Gastrocnemius medialis (tissue), 4 donors: ENCODE results near the gene DIPK1A. TPM values are rescaled to one million over a fixed set of nuclear protein-coding genes. Genes with fewer than 3 reads are reported as not detected.

Source experiments
- ATAC-seq, 2 donors: fragments of 150-250 bp; one replicate each; pipeline ENCODE4 v1.9.1; 2016
- DNase-seq, 2 donors: peaks; one replicate each; pipeline ENCODE4 v3.0.0-alpha.2; 2019
- H3K27ac ChIP-seq, 4 donors: fragments of 200-600 bp; sonication (generic); 1 replicate in 1 of 4; 2 replicates in 3 of 4; pipeline ENCODE4 v1.5.1; 2016 to 2018; ENCODE audit warnings: mild to moderate bottlenecking in 2 of 4, moderate library complexity in 1 of 4
- H3K27me3 ChIP-seq, 3 donors: fragments of 200-600 bp; sonication (generic) in 2 of 3; 1 replicate in 1 of 3; 2 replicates in 2 of 3; pipeline versions ENCODE4 v1.5.1 to v1.6.0; 2016 to 2019; ENCODE audit warnings: mild to moderate bottlenecking in 1 of 3, moderate library complexity in 1 of 3
- H3K36me3 ChIP-seq, 2 donors: fragments of 200-600 bp; sonication (generic) in 1 of 2; one replicate each; pipeline ENCODE4 v1.5.1; 2017 to 2018
- H3K4me1 ChIP-seq, 2 donors: fragments of 200-600 bp; sonication (generic) in 1 of 2; one replicate each; pipeline ENCODE4 v1.5.1; 2016 to 2017; ENCODE audit warnings: mild to moderate bottlenecking in 2 of 2
- H3K4me3 ChIP-seq, 4 donors: fragments of 200-600 bp; sonication (generic) in 3 of 4; 1 replicate in 1 of 4; 2 replicates in 3 of 4; pipeline ENCODE4 v1.5.1; 2016 to 2019; ENCODE audit warnings: mild to moderate bottlenecking in 2 of 4
- H3K9me3 ChIP-seq, 3 donors: fragments of 200-600 bp; sonication (generic) in 2 of 3; 1 replicate in 1 of 3; 2 replicates in 2 of 3; pipeline ENCODE4 v1.5.1; 2016 to 2019
- POLR2A ChIP-seq, 2 donors: fragments of 450-650 bp; IDR thresholded peaks; one replicate each; pipeline ENCODE4 v1.6.1; 2017; ENCODE audit warnings: antibody characterized with exemption in 2 of 2, mild to moderate bottlenecking in 2 of 2, moderate library complexity in 2 of 2
- in situ Hi-C, 4 donors: fragments of 200-750 bp; cut with MboI; loops; one replicate each; pipeline versions ENCODE4 v1.15.0 to v1.8.0; 2017; ENCODE audit warnings: low sequenced_read_pairs in 4 of 4
- intact Hi-C: fragments of 100-400 bp; cut with DNase I; formaldehyde crosslinking; loops from one replicate; pipeline ENCODE4 v1.15.1; 2023; ENCODE audit warnings: low total_unique reads
- total RNA-seq, 4 donors: library from RNA; depleted of rRNA; stranded (reverse); fragments of >200 nt; gene quantifications; one replicate each; pipeline versions ENCODE4 v1.1.0 to v1.2.3, GENCODE V29; 2016
- TF ChIP-seq, protein P1 (sequence below), 5 experiments: fragments of 450-650 bp in 3 of 5; fragments of 200-600 bp in 2 of 5; sonication (generic) in 2 of 5; IDR thresholded peaks in 4 of 5; conservative IDR thresholded peaks in 1 of 5; 1 replicate in 4 of 5; 2 replicates in 1 of 5; pipeline ENCODE4 v1.5.1; 2016 to 2019; ENCODE audit warnings: antibody characterized with exemption in 5 of 5, mild to moderate bottlenecking in 3 of 5, moderate library complexity in 3 of 5

Gene DIPK1A
- total RNA-seq, 4 donors from 2014 or later, result 3.3 to 9.2 (median 4.7) TPM

- Histone ChIP-seq H3K4me1 (peaks cover 7 to 18% of the 10 kb centered on the region in 2 donors), H3K4me3 (no peak overlapping the region), H3K27me3 (no peaks in the 10 kb centered on the region), H3K27ac (no peak overlapping the region), H3K9me3 (no peaks in the 10 kb centered on the region), H3K36me3 (no peaks in the 10 kb centered on the region)
- TF ChIP-seq, protein P1, sequence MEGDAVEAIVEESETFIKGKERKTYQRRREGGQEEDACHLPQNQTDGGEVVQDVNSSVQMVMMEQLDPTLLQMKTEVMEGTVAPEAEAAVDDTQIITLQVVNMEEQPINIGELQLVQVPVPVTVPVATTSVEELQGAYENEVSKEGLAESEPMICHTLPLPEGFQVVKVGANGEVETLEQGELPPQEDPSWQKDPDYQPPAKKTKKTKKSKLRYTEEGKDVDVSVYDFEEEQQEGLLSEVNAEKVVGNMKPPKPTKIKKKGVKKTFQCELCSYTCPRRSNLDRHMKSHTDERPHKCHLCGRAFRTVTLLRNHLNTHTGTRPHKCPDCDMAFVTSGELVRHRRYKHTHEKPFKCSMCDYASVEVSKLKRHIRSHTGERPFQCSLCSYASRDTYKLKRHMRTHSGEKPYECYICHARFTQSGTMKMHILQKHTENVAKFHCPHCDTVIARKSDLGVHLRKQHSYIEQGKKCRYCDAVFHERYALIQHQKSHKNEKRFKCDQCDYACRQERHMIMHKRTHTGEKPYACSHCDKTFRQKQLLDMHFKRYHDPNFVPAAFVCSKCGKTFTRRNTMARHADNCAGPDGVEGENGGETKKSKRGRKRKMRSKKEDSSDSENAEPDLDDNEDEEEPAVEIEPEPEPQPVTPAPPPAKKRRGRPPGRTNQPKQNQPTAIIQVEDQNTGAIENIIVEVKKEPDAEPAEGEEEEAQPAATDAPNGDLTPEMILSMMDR (IDR thresholded peaks at IDR 0.05 in 4 of 5, conservative IDR thresholded peaks at IDR 0.05 in 1 of 5), result no peak
- TF ChIP-seq POLR2A (IDR thresholded peaks at IDR 0.05), result no peak
- intact Hi-C loops, result no loop called here
- in situ Hi-C loops, result no loop called here
- DNase-seq (no peak), ATAC-seq (no peak)
Measured at GRCh38 chr1:92970990-92971689, 9.9 kb upstream of the DIPK1A start.

- intact Hi-C loops (loop anchor here (10.0 kb wide), 1 partner anchor 375 kb away; the partner anchor contains the start of gene DR1), in situ Hi-C loops (no loop called here)
- TF ChIP-seq, protein P1 (IDR thresholded peaks at IDR 0.05 in 4 of 5, conservative IDR thresholded peaks at IDR 0.05 in 1 of 5), result no peak
- no peak for TF ChIP-seq POLR2A (IDR thresholded peaks at IDR 0.05)
Measured at GRCh38 chr1:92969517-92969916, 8.3 kb upstream of the DIPK1A start.

DNA sequence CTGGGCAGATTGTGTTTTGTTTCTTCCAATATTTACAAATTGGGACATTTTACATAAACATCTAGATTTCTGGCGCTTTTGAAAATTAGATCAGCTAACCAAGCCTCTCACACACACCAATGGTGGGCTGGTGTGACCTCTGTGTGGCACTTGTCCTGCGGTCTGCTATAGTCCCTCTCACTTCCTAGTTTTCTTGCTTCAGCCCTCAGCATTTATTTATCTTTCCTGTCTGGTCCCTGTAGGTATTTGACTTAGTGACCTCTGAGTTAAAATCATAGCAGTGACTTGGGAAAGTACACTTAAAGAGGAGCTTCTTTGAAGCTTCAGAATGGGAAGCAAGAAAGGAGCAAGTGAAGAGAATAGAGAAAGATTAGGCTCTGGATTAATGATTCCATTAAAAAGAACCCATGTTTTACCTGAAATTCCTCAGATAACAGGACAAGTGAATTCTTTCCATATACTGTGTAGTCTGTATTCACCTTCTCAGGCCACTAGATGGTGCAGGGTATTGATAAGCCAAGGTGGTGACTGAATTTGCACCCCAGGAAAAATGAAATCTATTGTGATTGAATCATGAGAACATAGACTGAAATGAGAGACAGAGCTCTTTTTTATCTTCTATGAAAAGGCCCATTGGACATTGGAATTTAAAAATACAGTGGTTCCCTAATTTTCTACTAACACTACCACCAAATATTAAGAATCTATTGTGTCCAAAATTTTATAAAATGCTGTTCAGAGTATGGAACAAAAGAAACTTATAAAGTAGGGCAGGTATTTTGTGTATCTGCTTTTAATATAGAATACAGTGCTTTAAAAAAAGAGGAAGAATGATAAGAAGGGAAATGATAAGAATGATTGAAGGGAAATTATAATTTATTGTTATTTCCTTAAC is 7.1 kb upstream of the DIPK1A start:
- no peaks in the 10 kb centered on the region for H3K36me3 ChIP-seq
- H3K27me3 ChIP-seq, result no peaks in the 10 kb centered on the region
- H3K9me3 ChIP-seq, result no peaks in the 10 kb centered on the region
- H3K27ac ChIP-seq, result no peak overlapping the region
- no peak overlapping the region for H3K4me3 ChIP-seq
- TF ChIP-seq, protein P1 (IDR thresholded peaks at IDR 0.05 in 4 of 5, conservative IDR thresholded peaks at IDR 0.05 in 1 of 5), result peak in 4 of 5 experiments; percentile 20 to 47 (median 25)
- no peak for TF ChIP-seq POLR2A (IDR thresholded peaks at IDR 0.05)
- H3K4me1 ChIP-seq, result peaks cover 7 to 13% of the 10 kb centered on the region in 2 donors
- in situ Hi-C loops, result no loop called here
- DNase-seq (no peak), ATAC-seq (no peak)
- intact Hi-C loops, result loop anchor here (10.0 kb wide), 1 partner anchor 376 kb away; the partner anchor contains the start of gene DR1

More at GRCh38 chr1:92969517-92969916, 8.3 kb upstream of the DIPK1A start:
- ATAC-seq, result peak in 1 of 2 donors; percentile 74
- H3K4me1 ChIP-seq, result peaks cover 7 to 18% of the 10 kb centered on the region in 2 donors
- H3K36me3 ChIP-seq, result no peaks in the 10 kb centered on the region
- no peaks in the 10 kb centered on the region for H3K9me3 ChIP-seq
- no peak for DNase-seq
- H3K27me3 ChIP-seq, result no peaks in the 10 kb centered on the region
- H3K4me3 ChIP-seq, result no peak overlapping the region
- H3K27ac ChIP-seq, result no peak overlapping the region

- Histone ChIP-seq H3K4me3 (no peak overlapping the region), H3K9me3 (no peaks in the 10 kb centered on the region), H3K27me3 (no peaks in the 10 kb centered on the region), H3K4me1 (no peaks in the 10 kb centered on the region), H3K27ac (no peak overlapping the region), H3K36me3 (no peaks in the 10 kb centered on the region)
- no peak for DNase-seq
- no peak for ATAC-seq
- in situ Hi-C loops, result no loop called here
- TF ChIP-seq, protein P1 (IDR thresholded peaks at IDR 0.05 in 4 of 5, conservative IDR thresholded peaks at IDR 0.05 in 1 of 5), result no peak
- TF ChIP-seq POLR2A (IDR thresholded peaks at IDR 0.05), result no peak
- intact Hi-C loops, result loop anchor here (10.0 kb wide), 1 partner anchor 380 kb away; the partner anchor contains the start of gene DR1
Measured at GRCh38 chr1:92964998-92965397, 3.7 kb upstream of the DIPK1A start.
